ENCODE results near the gene ENPP6.
A peak's percentile ranks its signal among the peaks of the same experiment; 100 is the strongest.

ENPP6 gene

DNA sequence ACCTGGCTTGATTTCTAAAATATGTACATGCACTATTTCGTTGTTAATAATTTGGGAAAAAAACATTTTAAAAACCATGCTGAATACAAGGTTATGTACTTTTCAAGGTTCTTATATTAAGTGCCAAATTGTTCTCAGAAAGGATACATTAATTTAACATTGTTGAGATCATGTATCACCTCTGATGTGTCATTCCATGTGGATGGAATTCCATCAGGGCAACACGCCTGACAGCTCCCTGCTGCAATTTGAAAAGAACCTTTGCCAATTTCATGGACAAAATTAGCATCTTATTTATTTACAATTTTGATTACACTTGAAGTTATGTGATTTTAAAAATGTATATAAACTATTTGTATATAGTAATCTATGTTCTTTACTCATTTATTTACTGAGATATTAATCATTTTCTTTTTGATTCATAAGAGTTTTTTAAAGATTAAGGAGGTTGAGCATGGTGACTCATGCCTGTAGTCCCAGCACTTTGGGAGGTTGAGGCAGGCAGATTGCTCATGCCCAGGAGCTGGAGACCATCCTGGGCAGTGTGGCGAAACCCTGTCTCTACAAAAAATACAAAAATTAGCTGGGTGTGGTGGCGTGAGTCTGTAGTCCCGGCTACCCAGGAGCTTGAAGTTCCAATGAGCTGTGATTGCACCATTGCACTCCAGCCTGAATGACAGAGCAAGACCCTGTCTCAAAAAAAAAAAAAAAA, 142.8 kb downstream of the ENPP6 start:
- Histone ChIP-seq H3K27ac (no peak overlapping the region), H3K4me2 (no peak overlapping the region), H4K20me1 (no peaks in the 10 kb centered on the region), H3K4me3 (no peak overlapping the region), H3K9me3 (replicated peaks in 1 of 11) (peaks cover 10 to 30% (median 19%) of the 10 kb centered on the region in 11 experiments; a peak in 21 of 22 replicates), H3K4me1 (no peaks in the 10 kb centered on the region), H3K36me3 (no peaks in the 10 kb centered on the region), H3K27me3 (no peaks in the 10 kb centered on the region), H3K9ac (no peak overlapping the region)
- TF ChIP-seq Cebpa-rat (IDR thresholded peaks at IDR 0.05) = no peak

DNA sequence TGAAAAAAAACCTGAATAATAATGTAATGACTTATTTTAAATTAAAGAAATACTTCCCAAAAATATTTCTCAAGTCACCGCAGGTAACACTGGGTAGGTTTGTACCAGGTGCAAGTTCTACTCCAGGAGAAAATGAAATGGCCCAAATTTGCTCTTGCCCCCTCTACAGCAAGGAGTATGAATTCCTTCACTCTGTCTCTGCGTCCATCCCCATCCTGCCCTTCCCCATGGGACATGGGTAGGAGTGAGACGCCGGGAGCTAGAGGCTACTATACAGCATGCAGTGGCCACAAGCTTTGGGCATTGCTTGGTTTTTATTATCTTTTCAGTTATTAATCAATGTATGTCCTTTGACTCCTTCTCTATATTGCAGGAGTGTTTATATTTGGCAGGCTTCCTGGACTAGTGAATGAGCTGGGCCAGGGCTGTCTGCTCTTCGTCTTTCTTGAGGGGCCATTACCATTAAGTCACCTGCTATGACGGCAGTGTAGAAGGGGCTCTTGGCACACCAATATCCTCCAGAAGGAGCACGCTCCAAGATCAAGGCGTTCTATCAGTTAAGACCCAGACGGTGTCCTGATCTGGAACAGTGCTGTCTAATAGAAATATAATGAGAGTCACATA, 149.6 kb downstream of the ENPP6 start:
- no peak for TF ChIP-seq Cebpa-rat (IDR thresholded peaks at IDR 0.05)
- Histone ChIP-seq H3K36me3 (no peaks in the 10 kb centered on the region), H3K9me3 (replicated peaks in 1 of 11) (peaks cover 7 to 20% (median 15%) of the 10 kb centered on the region in 11 experiments; a peak in 21 of 22 replicates), H4K20me1 (no peaks in the 10 kb centered on the region), H3K4me1 (no peaks in the 10 kb centered on the region), H3K27me3 (no peaks in the 10 kb centered on the region), H3K4me3 (no peak overlapping the region), H3K27ac (no peak overlapping the region), H3K9ac (no peak overlapping the region), H3K4me2 (no peak overlapping the region)

DNA sequence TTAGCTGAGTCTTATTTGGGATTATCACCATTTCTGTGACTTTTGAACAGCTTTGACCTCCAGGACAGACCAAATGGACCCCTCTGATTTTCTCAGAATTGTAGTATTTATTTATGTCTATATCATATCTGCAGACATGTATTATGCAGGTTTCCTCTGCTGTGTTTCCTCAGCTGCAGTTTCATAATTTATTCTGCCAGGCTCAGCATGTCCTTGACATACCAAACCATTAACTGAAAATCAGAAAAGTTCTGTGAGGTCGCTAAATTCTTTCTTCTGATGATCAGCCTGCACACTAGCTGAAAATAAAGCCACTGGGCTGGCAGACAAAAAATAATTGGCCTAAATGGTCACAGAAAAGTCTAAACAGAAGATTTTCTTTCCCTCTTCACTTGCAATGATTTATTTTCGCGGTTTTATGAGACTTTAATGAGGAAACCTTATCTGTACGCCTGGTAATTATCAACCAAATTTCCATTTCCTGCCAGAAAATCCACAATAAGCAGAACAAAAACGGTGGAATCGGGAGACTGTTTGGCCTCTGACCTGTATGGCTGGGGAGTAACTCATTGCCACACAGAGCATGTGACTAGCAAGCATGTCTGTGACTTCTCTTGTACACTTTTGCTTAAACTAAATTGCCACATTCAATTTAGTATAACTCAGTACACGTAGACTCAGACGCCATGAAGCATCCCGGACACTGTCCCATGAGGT, 150.9 kb downstream of the ENPP6 start:
- H3K27ac ChIP-seq = no peak overlapping the region
- H3K4me1 ChIP-seq = no peaks in the 10 kb centered on the region
- no peak for TF ChIP-seq Cebpa-rat (IDR thresholded peaks at IDR 0.05)
- peaks cover 0 to 7% (median 2%) of the 10 kb centered on the region in 11 experiments; a peak in 10 of 22 replicates for H3K9me3 ChIP-seq (replicated peaks in 1 of 11)
- H3K36me3 ChIP-seq = no peaks in the 10 kb centered on the region
- H4K20me1 ChIP-seq = no peaks in the 10 kb centered on the region
- H3K4me3 ChIP-seq = no peak overlapping the region
- no peak overlapping the region for H3K4me2 ChIP-seq
- H3K27me3 ChIP-seq = no peaks in the 10 kb centered on the region
- no peak overlapping the region for H3K9ac ChIP-seq

DNA sequence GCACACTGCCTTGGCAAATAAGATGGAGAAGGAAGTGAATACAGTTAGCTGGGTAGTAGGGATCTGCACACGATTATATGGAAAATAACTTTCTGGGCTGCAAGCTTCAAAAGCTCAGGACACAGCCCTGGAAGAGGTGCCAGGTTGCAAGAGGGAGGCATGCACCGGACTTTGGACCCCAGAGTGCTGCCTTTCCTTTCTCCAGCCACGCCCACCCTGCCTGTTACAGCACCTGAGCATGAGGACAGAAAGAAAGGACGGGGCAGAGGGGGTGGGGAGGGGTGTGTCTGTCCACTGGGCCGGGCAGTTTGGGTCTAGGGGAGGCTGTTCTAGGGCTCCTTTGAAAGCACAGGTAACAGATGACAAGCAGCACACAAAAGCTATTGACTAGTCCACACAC, 152.8 kb downstream of the ENPP6 start:
- Histone ChIP-seq H3K4me3 (no peak overlapping the region), H3K4me2 (no peak overlapping the region), H3K36me3 (no peaks in the 10 kb centered on the region), H3K27ac (no peak overlapping the region), H4K20me1 (no peaks in the 10 kb centered on the region), H3K4me1 (no peaks in the 10 kb centered on the region), H3K27me3 (no peaks in the 10 kb centered on the region), H3K9ac (no peak overlapping the region), H3K9me3 (replicated peaks in 1 of 11) (no peaks in the 10 kb centered on the region)
- no peak for TF ChIP-seq Cebpa-rat (IDR thresholded peaks at IDR 0.05)

GRCh38 chr4:184062769-184063168, 154.9 kb downstream of the ENPP6 start:
- H3K27ac ChIP-seq = no peak overlapping the region
- H3K27me3 ChIP-seq = no peaks in the 10 kb centered on the region
- no peaks in the 10 kb centered on the region for H3K36me3 ChIP-seq
- TF ChIP-seq Cebpa-rat (IDR thresholded peaks at IDR 0.05) = peak in 9 of 11 experiments; percentile 64 to 95 (median 80); a peak in 18 of 22 replicates
- no peaks in the 10 kb centered on the region for H3K4me1 ChIP-seq
- H3K4me2 ChIP-seq = no peak overlapping the region
- H4K20me1 ChIP-seq = no peaks in the 10 kb centered on the region
- H3K9me3 ChIP-seq (replicated peaks in 1 of 11) = no peaks in the 10 kb centered on the region
- no peak overlapping the region for H3K4me3 ChIP-seq
- H3K9ac ChIP-seq = no peak overlapping the region

GRCh38 chr4:184061582-184061981, 156.1 kb downstream of the ENPP6 start:
- Histone ChIP-seq H3K9me3 (replicated peaks in 1 of 11) (no peaks in the 10 kb centered on the region), H3K4me2 (no peak overlapping the region), H3K36me3 (no peaks in the 10 kb centered on the region), H3K9ac (no peak overlapping the region), H4K20me1 (no peaks in the 10 kb centered on the region), H3K27ac (no peak overlapping the region), H3K4me1 (no peaks in the 10 kb centered on the region), H3K4me3 (no peak overlapping the region), H3K27me3 (no peaks in the 10 kb centered on the region)
- no peak for TF ChIP-seq Cebpa-rat (IDR thresholded peaks at IDR 0.05)

- TF ChIP-seq Cebpa-rat (IDR thresholded peaks at IDR 0.05) = no peak
- no peaks in the 10 kb centered on the region for H4K20me1 ChIP-seq
Measured at GRCh38 chr4:184059099-184059498, 158.6 kb downstream of the ENPP6 start.

GRCh38 chr4:184058026-184058425, 159.6 kb downstream of the ENPP6 start:
- Histone ChIP-seq H3K4me2 (no peak overlapping the region), H3K4me1 (no peaks in the 10 kb centered on the region), H3K9me3 (replicated peaks in 1 of 11) (no peaks in the 10 kb centered on the region), H3K36me3 (no peaks in the 10 kb centered on the region), H4K20me1 (no peaks in the 10 kb centered on the region), H3K9ac (no peak overlapping the region), H3K4me3 (no peak overlapping the region), H3K27me3 (no peaks in the 10 kb centered on the region), H3K27ac (no peak overlapping the region)
- no peak for TF ChIP-seq Cebpa-rat (IDR thresholded peaks at IDR 0.05)

More at GRCh38 chr4:184059099-184059498, 158.6 kb downstream of the ENPP6 start:
- Histone ChIP-seq H3K4me2 (no peak overlapping the region), H3K4me1 (no peaks in the 10 kb centered on the region), H3K9me3 (replicated peaks in 1 of 11) (no peaks in the 10 kb centered on the region), H3K27me3 (no peaks in the 10 kb centered on the region), H3K27ac (no peak overlapping the region), H3K4me3 (no peak overlapping the region), H3K36me3 (no peaks in the 10 kb centered on the region), H3K9ac (no peak overlapping the region)

GRCh38 chr4:184056877-184057276, 160.8 kb downstream of the ENPP6 start:
- no peaks in the 10 kb centered on the region for H3K27me3 ChIP-seq
- no peak for TF ChIP-seq Cebpa-rat (IDR thresholded peaks at IDR 0.05)
- H3K4me2 ChIP-seq = no peak overlapping the region

More at GRCh38 chr4:184056877-184057276, 160.8 kb downstream of the ENPP6 start:
- Histone ChIP-seq H3K4me1 (no peaks in the 10 kb centered on the region), H3K36me3 (no peaks in the 10 kb centered on the region), H3K9me3 (replicated peaks in 1 of 11) (peaks cover 0 to 4% (median 0%) of the 10 kb centered on the region in 11 experiments; a peak in 6 of 22 replicates), H4K20me1 (no peaks in the 10 kb centered on the region), H3K9ac (no peak overlapping the region), H3K4me3 (no peak overlapping the region), H3K27ac (no peak overlapping the region)

Data from BLaER1 treated with 17β-estradiol and CSF1 and Interleukin-3, amounts not matched to agents 10 nM and 100 nM (cell line).